Caco-2 (cell line): ENCODE data around the gene MACROD2. TPM values are rescaled to one million over a fixed set of nuclear protein-coding genes. Genes with fewer than 3 reads are reported as not detected.
A peak's percentile ranks its signal among the peaks of the same experiment; 100 is the strongest.

Experiments used
- BruUV-seq: library from RNA; stranded (reverse); fragments of 400-500 nt; replicated peaks from 2 replicates; lab custom pipeline; 2021; lab: Mats Ljungman, UMichigan
- CTCF ChIA-PET: fragments of 300-600 bp; sonication (Branson Sonifier 250); formaldehyde crosslinking; loops from one replicate; lab custom pipeline; 2022; ENCODE audit warnings: antibody characterized with exemption; lab: Charles Lee
- POLR2A ChIA-PET: fragments of 300-600 bp; sonication (Branson Sonifier 250); formaldehyde crosslinking; loops from one replicate; lab custom pipeline; 2022; ENCODE audit warnings: antibody characterized with exemption; lab: Charles Lee
- DNase-seq, 2 experiments: peaks; one replicate each; pipeline versions ENCODE4 v3.0.0 to v3.0.0-alpha.2; 2020 to 2022
- H3K27me3 ChIP-seq: replicated peaks from 2 replicates; pipeline ENCODE4 v1.6.0; 2011; ENCODE audit warnings: low read length; ENCODE audit not compliant: control insufficient read depth, insufficient read depth
- H3K36me3 ChIP-seq: 2 replicates; pipeline ENCODE4 v1.5.1; 2011; ENCODE audit warnings: low read length; ENCODE audit not compliant: control insufficient read depth, insufficient read depth
- H3K4me1 ChIP-seq: fragments of 250-450 bp; sonication (Bioruptor Pico); 2 replicates; pipeline ENCODE4 v1.5.1; 2020; ENCODE audit warnings: mild to moderate bottlenecking
- H3K4me3 ChIP-seq: 2 replicates; pipeline ENCODE4 v1.5.1; 2011; ENCODE audit warnings: low read depth, mild to moderate bottlenecking, control low read depth, low read length
- H3K9me3 ChIP-seq: fragments of 250-450 bp; sonication (Bioruptor Pico); 2 replicates; pipeline ENCODE4 v1.5.1; 2020; ENCODE audit warnings: mild to moderate bottlenecking, moderate library complexity
- H3K27ac Mint-ChIP-seq: one replicate; pipeline ENCODE4 v1.8.0; 2022; ENCODE audit warnings: mixed read lengths; ENCODE audit not compliant: unreplicated experiment
- H3K27me3 Mint-ChIP-seq: one replicate; pipeline ENCODE4 v1.8.0; 2022; ENCODE audit warnings: mixed read lengths; ENCODE audit not compliant: insufficient read depth, unreplicated experiment
- H3K36me3 Mint-ChIP-seq: one replicate; pipeline ENCODE4 v1.8.0; 2022; ENCODE audit warnings: mild to moderate bottlenecking, mixed read lengths; ENCODE audit not compliant: insufficient read depth, unreplicated experiment
- H3K4me1 Mint-ChIP-seq: one replicate; pipeline ENCODE4 v1.8.0; 2022; ENCODE audit warnings: low read depth, mixed read lengths; ENCODE audit not compliant: unreplicated experiment
- H3K4me3 Mint-ChIP-seq: one replicate; pipeline ENCODE4 v1.8.0; 2022; ENCODE audit warnings: mild to moderate bottlenecking, moderate library complexity, mixed read lengths; ENCODE audit not compliant: unreplicated experiment
- H3K9me3 Mint-ChIP-seq: one replicate; pipeline ENCODE4 v1.8.0; 2022; ENCODE audit warnings: mixed read lengths; ENCODE audit not compliant: unreplicated experiment
- CTCF ChIP-seq, 2 experiments: fragments of 200-600 bp in 1 of 2; IDR thresholded peaks; 1 replicate in 1 of 2; 2 replicates in 1 of 2; pipeline versions ENCODE4 v1.5.1 to v1.8.0; 2011 to 2022; ENCODE audit warnings: antibody characterized with exemption in 1 of 2, control low read depth in 1 of 2, inconsistent platforms in 1 of 2, low read depth in 1 of 2, low read length in 1 of 2, mild to moderate bottlenecking in 1 of 2, moderate library complexity in 1 of 2; ENCODE audit not compliant: insufficient read depth in 1 of 2, severe bottlenecking in 1 of 2, unreplicated experiment in 1 of 2
- intact Hi-C: fragments of 100-400 bp; cut with micrococcal nuclease; formaldehyde crosslinking; loops from one replicate; pipeline ENCODE4 v1.10.0; 2022; ENCODE audit not compliant: unreplicated experiment
- total RNA-seq: library from RNA; stranded (reverse); gene quantifications from 2 replicates; pipeline ENCODE4 v1.2.3, GENCODE V29; 2022

MACROD2 gene
- total RNA-seq, 1 experiment from 2014 or later, result 6.4 TPM

- Mint-ChIP-seq H3K9me3 (no peaks in the 10 kb centered on the region), H3K27ac (no peak overlapping the region), H3K27me3 (no peaks in the 10 kb centered on the region), H3K4me3 (no peak overlapping the region), H3K36me3 (no peaks in the 10 kb centered on the region), H3K4me1 (peaks cover 8% of the 10 kb centered on the region)
- peak in 1 of 2 experiments; percentile 30 for DNase-seq
- Histone ChIP-seq H3K4me1 (peaks cover 14% of the 10 kb centered on the region), H3K4me3 (no peak overlapping the region), H3K9me3 (no peaks in the 10 kb centered on the region), H3K27me3 (no peaks in the 10 kb centered on the region), H3K36me3 (no peaks in the 10 kb centered on the region)
- TF ChIP-seq CTCF (IDR thresholded peaks at IDR 0.05; ENCODE audit: insufficient read depth in 1 of 2, low read depth in 1 of 2, low read length in 1 of 2, severe bottlenecking in 1 of 2, unreplicated experiment in 1 of 2), result no peak
- POLR2A ChIA-PET, result no interaction called here
- no TSS peak for BruUV-seq
- intact Hi-C loops, result loop anchor here (5.0 kb wide), 1 partner anchor 508 kb away; the partner anchor contains the start of gene FLRT3
- CTCF ChIA-PET, result no interaction called here
Measured at GRCh38 chr20:14845199-14846160, 850.2 kb downstream of the MACROD2 start.

- CTCF ChIA-PET, result no interaction called here
- intact Hi-C loops, result loop anchor here (5.0 kb wide), 1 partner anchor 512 kb away; the partner anchor contains the start of gene FLRT3
- no peaks in the 10 kb centered on the region for H3K36me3 Mint-ChIP-seq
Measured at GRCh38 chr20:14848806-14849205, 853.5 kb downstream of the MACROD2 start.

GRCh38 chr20:14853079-14853478 lies 857.8 kb downstream of the MACROD2 start:
- BruUV-seq, result no TSS peak
- Histone ChIP-seq H3K27me3 (no peaks in the 10 kb centered on the region), H3K9me3 (no peaks in the 10 kb centered on the region), H3K36me3 (no peaks in the 10 kb centered on the region), H3K4me1 (no peaks in the 10 kb centered on the region), H3K4me3 (no peak overlapping the region)
- Mint-ChIP-seq H3K4me1 (no peaks in the 10 kb centered on the region), H3K36me3 (no peaks in the 10 kb centered on the region), H3K27ac (no peak overlapping the region), H3K4me3 (no peak overlapping the region), H3K27me3 (no peaks in the 10 kb centered on the region), H3K9me3 (no peaks in the 10 kb centered on the region)
- TF ChIP-seq CTCF (IDR thresholded peaks at IDR 0.05; ENCODE audit: insufficient read depth in 1 of 2, low read depth in 1 of 2, low read length in 1 of 2, severe bottlenecking in 1 of 2, unreplicated experiment in 1 of 2), result no peak
- ChIA-PET CTCF (no interaction called here), POLR2A (no interaction called here)
- DNase-seq, result no peak
- intact Hi-C loops, result no loop called here

More at GRCh38 chr20:14848806-14849205, 853.5 kb downstream of the MACROD2 start:
- H3K4me1 Mint-ChIP-seq, result peaks cover 8% of the 10 kb centered on the region
- no TSS peak for BruUV-seq
- POLR2A ChIA-PET, result no interaction called here
- no peak overlapping the region for H3K27ac Mint-ChIP-seq
- Histone ChIP-seq H3K9me3 (no peaks in the 10 kb centered on the region), H3K27me3 (no peaks in the 10 kb centered on the region), H3K4me3 (no peak overlapping the region), H3K4me1 (peaks cover 14% of the 10 kb centered on the region), H3K36me3 (no peaks in the 10 kb centered on the region)
- no peak for DNase-seq
- H3K27me3 Mint-ChIP-seq, result no peaks in the 10 kb centered on the region
- no peak for TF ChIP-seq CTCF (IDR thresholded peaks at IDR 0.05; ENCODE audit: insufficient read depth in 1 of 2, low read depth in 1 of 2, low read length in 1 of 2, severe bottlenecking in 1 of 2, unreplicated experiment in 1 of 2)
- no peaks in the 10 kb centered on the region for H3K9me3 Mint-ChIP-seq
- H3K4me3 Mint-ChIP-seq, result no peak overlapping the region
